ENCODE results near the gene PAXIP1.

The PAXIP1 gene

DNA sequence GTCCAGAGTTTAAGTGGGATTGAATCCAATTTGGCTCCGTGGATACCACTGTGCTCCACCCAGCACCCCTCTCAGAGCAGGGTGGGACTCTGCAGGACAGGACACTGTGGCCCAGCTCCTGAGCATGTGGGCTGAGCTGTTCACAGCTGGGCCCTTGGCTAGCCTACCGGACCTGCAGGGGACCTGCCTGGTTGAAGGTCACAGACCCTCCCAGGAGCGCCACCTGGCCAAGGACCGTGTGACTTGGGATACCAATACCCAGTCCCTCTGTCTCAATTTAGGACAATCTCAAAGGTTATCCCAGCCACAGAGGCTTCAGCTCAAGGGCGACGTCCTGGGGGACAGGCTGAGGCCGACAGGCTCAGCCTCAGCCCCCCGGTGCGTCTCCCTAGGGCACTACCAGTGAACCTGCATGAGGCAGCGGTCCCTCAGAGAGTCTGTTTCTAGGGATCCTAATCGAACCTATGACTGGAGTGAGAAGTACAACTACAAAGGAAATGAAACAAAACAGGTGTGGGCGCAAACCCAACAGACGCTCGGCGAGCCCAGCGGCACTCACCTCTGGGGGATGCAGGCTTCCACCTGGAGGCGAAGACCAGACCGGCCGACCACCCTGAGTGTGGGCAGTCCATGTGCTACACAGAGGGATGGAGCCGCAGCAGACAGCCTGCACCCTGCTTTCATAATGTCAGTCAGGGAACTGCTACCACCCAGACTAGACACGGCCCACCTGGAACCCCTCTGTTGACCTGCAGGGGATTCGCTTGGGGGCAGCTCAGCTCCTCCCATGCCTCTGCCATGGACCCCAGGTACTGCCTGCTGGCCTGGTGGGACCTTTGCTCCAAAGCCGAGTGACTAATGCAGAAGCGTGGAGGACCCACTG is 103.7 kb downstream of the PAXIP1 start:
- DNase-seq = no peak
- no peak overlapping the region for H2BK15ac ChIP-seq (replicated peaks; ENCODE audit: low read depth)
- H2BK5ac ChIP-seq (ENCODE audit: low read length) = no peak overlapping the region
- no peak overlapping the region for H4K8ac ChIP-seq (ENCODE audit: low read depth, low read length)
- H3K27ac ChIP-seq (ENCODE audit: low read depth, low read length) = no peak overlapping the region
- no peak overlapping the region for H3K4ac ChIP-seq (ENCODE audit: low read depth, low read length)
- no peaks in the 10 kb centered on the region for H3K79me1 ChIP-seq (ENCODE audit: low read length)
- no peaks in the 10 kb centered on the region for H3K4me1 ChIP-seq (ENCODE audit: control insufficient read depth, low read depth, low read length)
- H3K9ac ChIP-seq (ENCODE audit: low read length) = no peak overlapping the region
- H3K56ac ChIP-seq (ENCODE audit: low read length) = no peak overlapping the region
- H3K4me2 ChIP-seq (ENCODE audit: low read length) = no peak overlapping the region
- no peak overlapping the region for H3K4me3 ChIP-seq (ENCODE audit: low read length)
- H3K18ac ChIP-seq (ENCODE audit: low read length) = no peak overlapping the region
- H4K5ac ChIP-seq (ENCODE audit: low read length) = no peak overlapping the region
- WGBS (ENCODE audit: extremely low coverage, insufficient coverage, low lambda C conversion rate) = no CpG with 5 or more reads among the region's 24 CpGs
- H2AK5ac ChIP-seq (ENCODE audit: low read length) = no peak overlapping the region
- no peak overlapping the region for H3K23ac ChIP-seq (ENCODE audit: low read length)
- H3K36me3 ChIP-seq (ENCODE audit: control insufficient read depth, insufficient read depth, low read length) = no peaks in the 10 kb centered on the region
- no peaks in the 10 kb centered on the region for H3K79me2 ChIP-seq (ENCODE audit: control insufficient read depth, insufficient read depth, low read length)
- no peak overlapping the region for H2BK120ac ChIP-seq (ENCODE audit: low read depth, low read length)
- H3K27me3 ChIP-seq (ENCODE audit: insufficient read depth, low read length, poor library complexity) = no peaks in the 10 kb centered on the region

DNA sequence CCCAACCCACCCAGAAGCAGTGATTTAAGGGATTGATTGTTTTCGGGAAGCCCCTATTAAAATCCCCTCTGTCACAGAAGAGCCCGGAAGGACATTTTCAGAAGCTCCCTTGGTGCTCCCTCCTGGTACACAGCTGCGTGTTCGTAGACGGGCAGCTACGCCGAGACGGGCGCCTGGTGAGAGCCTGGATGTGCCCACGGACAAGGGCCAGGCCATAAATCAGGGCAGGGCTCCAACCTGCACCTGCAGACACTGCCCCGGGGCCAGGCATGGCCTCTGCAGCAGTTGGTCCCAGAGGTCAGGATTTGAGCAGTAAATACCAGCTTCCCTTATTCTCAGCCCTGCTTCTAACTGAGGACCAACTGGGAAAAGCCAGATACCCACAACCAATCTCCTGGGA is 106.8 kb downstream of the PAXIP1 start:
- Histone ChIP-seq H4K8ac (ENCODE audit: low read depth, low read length) (no peak overlapping the region), H3K4ac (ENCODE audit: low read depth, low read length) (no peak overlapping the region), H3K27me3 (ENCODE audit: insufficient read depth, low read length, poor library complexity) (no peaks in the 10 kb centered on the region), H2BK120ac (ENCODE audit: low read depth, low read length) (no peak overlapping the region), H3K79me2 (ENCODE audit: control insufficient read depth, insufficient read depth, low read length) (no peaks in the 10 kb centered on the region), H3K79me1 (ENCODE audit: low read length) (no peaks in the 10 kb centered on the region), H2BK5ac (ENCODE audit: low read length) (no peak overlapping the region), H2BK15ac (replicated peaks; ENCODE audit: low read depth) (no peak overlapping the region), H3K4me1 (ENCODE audit: control insufficient read depth, low read depth, low read length) (no peaks in the 10 kb centered on the region), H3K9ac (ENCODE audit: low read length) (no peak overlapping the region), H3K4me3 (ENCODE audit: low read length) (no peak overlapping the region), H3K18ac (ENCODE audit: low read length) (no peak overlapping the region), H3K4me2 (ENCODE audit: low read length) (no peak overlapping the region), H2AK5ac (ENCODE audit: low read length) (no peak overlapping the region), H3K36me3 (ENCODE audit: control insufficient read depth, insufficient read depth, low read length) (no peaks in the 10 kb centered on the region), H3K56ac (ENCODE audit: low read length) (no peak overlapping the region), H4K5ac (ENCODE audit: low read length) (no peak overlapping the region), H3K27ac (ENCODE audit: low read depth, low read length) (no peak overlapping the region), H3K23ac (ENCODE audit: low read length) (no peak overlapping the region)
- DNase-seq = no peak
- no CpG with 5 or more reads among the region's 11 CpGs for WGBS (ENCODE audit: extremely low coverage, insufficient coverage, low lambda C conversion rate)
